GM23338 (cell line): ENCODE measurements around the gene CDC42BPA. TPM values are rescaled to one million over a fixed set of nuclear protein-coding genes. Genes with fewer than 3 reads are reported as not detected.

Experiments used
- ATAC-seq: fragments of 200-7000 bp; cut with Tn5 transposase; 3 replicates; pipeline ENCODE4 v1.9.1; 2020
- DNase-seq: peaks from one replicate; pipeline ENCODE4 v3.0.0-alpha.2; 2015; ENCODE audit warnings: low spot score
- H2AFZ ChIP-seq: fragments of 200-600 bp; sonication (generic); 2 replicates; pipeline ENCODE4 v1.8.0; 2016; ENCODE audit warnings: antibody characterized with exemption, mild to moderate bottlenecking, moderate library complexity
- H3F3A ChIP-seq: fragments of 200-600 bp; sonication (generic); replicated peaks from 2 replicates; pipeline ENCODE4 v1.8.0; 2017; ENCODE audit warnings: antibody characterized with exemption, mixed run types, low read depth
- H3K27ac ChIP-seq: fragments of 200-600 bp; sonication (generic); 2 replicates; pipeline ENCODE4 v1.6.1; 2016; ENCODE audit warnings: low read depth
- H3K27me3 ChIP-seq: fragments of 200-600 bp; sonication (generic); 2 replicates; pipeline ENCODE4 v1.8.0; 2016; ENCODE audit warnings: mild to moderate bottlenecking, mixed run types, moderate library complexity; ENCODE audit not compliant: insufficient read depth
- H3K36me3 ChIP-seq: fragments of 200-600 bp; sonication (generic); 2 replicates; pipeline ENCODE4 v1.8.0; 2016; ENCODE audit warnings: mild to moderate bottlenecking; ENCODE audit not compliant: insufficient read depth
- H3K4me1 ChIP-seq: fragments of 200-600 bp; sonication (generic); 2 replicates; pipeline ENCODE4 v1.8.0; 2016; ENCODE audit warnings: mild to moderate bottlenecking, moderate library complexity; ENCODE audit not compliant: insufficient read depth
- H3K4me2 ChIP-seq: fragments of 200-600 bp; sonication (generic); 2 replicates; pipeline ENCODE4 v1.7.1; 2017; ENCODE audit warnings: mixed run types
- H3K4me3 ChIP-seq: fragments of 200-600 bp; sonication (generic); 2 replicates; pipeline ENCODE4 v1.6.1; 2016; ENCODE audit warnings: mixed run types
- H3K79me2 ChIP-seq: fragments of 200-600 bp; sonication (generic); replicated peaks from 2 replicates; pipeline ENCODE4 v1.8.0; 2017; ENCODE audit warnings: mild to moderate bottlenecking; ENCODE audit not compliant: insufficient read depth
- H3K9me2 ChIP-seq: fragments of 200-600 bp; sonication (generic); 2 replicates; pipeline ENCODE4 v1.8.0; 2017; ENCODE audit not compliant: insufficient read depth
- H4K20me1 ChIP-seq: fragments of 200-600 bp; sonication (generic); replicated peaks from 2 replicates; pipeline ENCODE4 v1.8.0; 2017; ENCODE audit warnings: mild to moderate bottlenecking; ENCODE audit not compliant: insufficient read depth
- H3K27ac Mint-ChIP-seq: 2 replicates; pipeline ENCODE4 v1.8.0; 2020; ENCODE audit warnings: inconsistent platforms, mild to moderate bottlenecking, moderate library complexity, mixed read lengths
- H3K27me3 Mint-ChIP-seq: 3 replicates; pipeline ENCODE4 v1.8.0; 2022; ENCODE audit warnings: low read depth, mild to moderate bottlenecking, moderate library complexity, mixed read lengths, inconsistent platforms; ENCODE audit not compliant: insufficient read depth, poor library complexity
- H3K36me3 Mint-ChIP-seq: 3 replicates; pipeline ENCODE4 v1.8.0; 2021; ENCODE audit warnings: low read depth, mild to moderate bottlenecking, inconsistent platforms, moderate library complexity, mixed read lengths
- H3K4me1 Mint-ChIP-seq: 3 replicates; pipeline ENCODE4 v1.8.0; 2020; ENCODE audit warnings: mild to moderate bottlenecking, inconsistent platforms, mixed read lengths
- H3K4me3 Mint-ChIP-seq: 3 replicates; pipeline ENCODE4 v1.8.0; 2021; ENCODE audit warnings: moderate library complexity, mild to moderate bottlenecking, inconsistent platforms, mixed read lengths
- H3K9me3 Mint-ChIP-seq: 3 replicates; pipeline ENCODE4 v1.8.0; 2020; ENCODE audit warnings: moderate library complexity, mild to moderate bottlenecking, inconsistent platforms, mixed read lengths
- CREB1 ChIP-seq: fragments of 250-450 bp; sonication (Bioruptor Pico); IDR thresholded peaks from 2 replicates; pipeline ENCODE4 v1.5.0; 2020; ENCODE audit warnings: low read depth, mild to moderate bottlenecking, moderate library complexity
- CTCF ChIP-seq, 2 experiments: fragments of 200-600 bp in 1 of 2; sonication (generic) in 1 of 2; conservative IDR thresholded peaks; 2 replicates each; pipeline versions ENCODE4 v1.5.1 to v1.6.1; 2016 to 2017; ENCODE audit warnings: antibody characterized with exemption in 2 of 2, low read depth in 2 of 2, mild to moderate bottlenecking in 2 of 2, moderate library complexity in 1 of 2
- ETS1 ChIP-seq: IDR thresholded peaks from 2 replicates; pipeline ENCODE4 v1.6.1; 2016; ENCODE audit warnings: antibody characterized with exemption
- EZH2 ChIP-seq: fragments of 200-600 bp; sonication (generic); IDR thresholded peaks from one replicate; pipeline ENCODE4 v1.8.0; 2017; ENCODE audit warnings: antibody characterized with exemption, mild to moderate bottlenecking, low read depth; ENCODE audit not compliant: unreplicated experiment
- JUNB ChIP-seq: IDR thresholded peaks from one replicate; pipeline ENCODE4 v1.6.1; 2016; ENCODE audit warnings: antibody characterized with exemption; ENCODE audit not compliant: unreplicated experiment
- NANOG ChIP-seq: IDR thresholded peaks from 2 replicates; pipeline ENCODE4 v1.6.1; 2016; ENCODE audit warnings: antibody characterized with exemption, borderline replicate concordance
- POLR2AphosphoS5 ChIP-seq: IDR thresholded peaks from 2 replicates; pipeline ENCODE4 v1.6.1; 2016; ENCODE audit warnings: antibody characterized with exemption, low read depth
- ZNF331 ChIP-seq: fragments of 250-450 bp; sonication (Bioruptor Pico); IDR thresholded peaks from 2 replicates; pipeline ENCODE4 v1.5.0; 2020; ENCODE audit warnings: low read depth, mild to moderate bottlenecking, moderate library complexity
- polyA plus RNA-seq: library from polyadenylated mRNA; unstranded; fragments of >200 nt; fragmentation: Nextera tagmentation; extraction: Ambion mirVana; gene quantifications from 2 replicates; pipeline ENCODE4 v1.2.1, GENCODE V29; 2016
- total RNA-seq: library from RNA; depleted of rRNA; stranded (reverse); fragments of >200 nt; shearing (Covaris generic); gene quantifications from 2 replicates; pipeline ENCODE4 v1.2.3, GENCODE V29; 2014

CDC42BPA gene
- total and polyA plus RNA-seq, 2 experiments from 2014 or later, result 17.7 to 40.1 TPM

GRCh38 chr1:227070638-227071285 lies 247.5 kb downstream of the CDC42BPA start:
- Mint-ChIP-seq H3K27ac (peak overlapping the region; percentile 47), H3K36me3 (peaks cover 5% of the 10 kb centered on the region; the same call in 1 of the 3 replicates), H3K27me3 (no peaks in the 10 kb centered on the region), H3K4me3 (no peak overlapping the region), H3K4me1 (peaks cover 12% of the 10 kb centered on the region), H3K9me3 (no peaks in the 10 kb centered on the region)
- peaks cover 15% of the 10 kb centered on the region; the same call in 1 of the 2 replicates for H3K4me1 ChIP-seq
- no peaks in the 10 kb centered on the region for H3K36me3 ChIP-seq
- DNase-seq (no peak), ATAC-seq (no peak)
- H3K27ac ChIP-seq, result no peak overlapping the region
- no peaks in the 10 kb centered on the region for H3K27me3 ChIP-seq
- no peak overlapping the region for H3K4me3 ChIP-seq
- no peaks in the 10 kb centered on the region for H3K9me2 ChIP-seq
- no peak overlapping the region for H3K4me2 ChIP-seq
- H4K20me1 ChIP-seq, result no peaks in the 10 kb centered on the region
- H3K79me2 ChIP-seq, result no peaks in the 10 kb centered on the region
- H2AFZ ChIP-seq, result no peak overlapping the region
- TF ChIP-seq CTCF (conservative IDR thresholded peaks at IDR 0.05; ENCODE audit: low read depth in 2 of 2) (no peak), POLR2AphosphoS5 (no peak)
- no peaks in the 10 kb centered on the region for H3F3A ChIP-seq

- H3K36me3 Mint-ChIP-seq, result peaks cover 14% of the 10 kb centered on the region; the same call in 2 of the 3 replicates
- no peak overlapping the region for H3K27ac ChIP-seq
Observed at GRCh38 chr1:227069490-227069889, 248.8 kb downstream of the CDC42BPA start.

More at GRCh38 chr1:227069490-227069889, 248.8 kb downstream of the CDC42BPA start:
- Histone ChIP-seq H3K79me2 (no peaks in the 10 kb centered on the region), H4K20me1 (no peaks in the 10 kb centered on the region), H2AFZ (no peak overlapping the region), H3K27me3 (no peaks in the 10 kb centered on the region), H3K36me3 (no peaks in the 10 kb centered on the region), H3K4me2 (no peak overlapping the region), H3K4me1 (peaks cover 15% of the 10 kb centered on the region; the same call in 1 of the 2 replicates), H3K4me3 (no peak overlapping the region), H3K9me2 (no peaks in the 10 kb centered on the region), H3F3A (no peaks in the 10 kb centered on the region)
- Mint-ChIP-seq H3K9me3 (no peaks in the 10 kb centered on the region), H3K27ac (no peak overlapping the region), H3K27me3 (no peaks in the 10 kb centered on the region), H3K4me3 (no peak overlapping the region), H3K4me1 (peaks cover 12% of the 10 kb centered on the region)
- no peak for ATAC-seq
- no peak for TF ChIP-seq POLR2AphosphoS5
- no peak for TF ChIP-seq CTCF (conservative IDR thresholded peaks at IDR 0.05; ENCODE audit: low read depth in 2 of 2)
- no peak for TF ChIP-seq ETS1
- no peak for TF ChIP-seq CREB1 (CRISPR knock-in tag)
- no peak for TF ChIP-seq EZH2
- no peak for TF ChIP-seq ZNF331
- TF ChIP-seq NANOG, result no peak
- TF ChIP-seq JUNB, result no peak
- no peak for DNase-seq
